Measurements from ENCODE around the gene ZMYND15.
"Not testable (repeated sequence)": the region's sequence is repeated elsewhere in the genome, so short reads cannot be mapped to it uniquely, and the experiment has no call there.

The ZMYND15 gene

DNA sequence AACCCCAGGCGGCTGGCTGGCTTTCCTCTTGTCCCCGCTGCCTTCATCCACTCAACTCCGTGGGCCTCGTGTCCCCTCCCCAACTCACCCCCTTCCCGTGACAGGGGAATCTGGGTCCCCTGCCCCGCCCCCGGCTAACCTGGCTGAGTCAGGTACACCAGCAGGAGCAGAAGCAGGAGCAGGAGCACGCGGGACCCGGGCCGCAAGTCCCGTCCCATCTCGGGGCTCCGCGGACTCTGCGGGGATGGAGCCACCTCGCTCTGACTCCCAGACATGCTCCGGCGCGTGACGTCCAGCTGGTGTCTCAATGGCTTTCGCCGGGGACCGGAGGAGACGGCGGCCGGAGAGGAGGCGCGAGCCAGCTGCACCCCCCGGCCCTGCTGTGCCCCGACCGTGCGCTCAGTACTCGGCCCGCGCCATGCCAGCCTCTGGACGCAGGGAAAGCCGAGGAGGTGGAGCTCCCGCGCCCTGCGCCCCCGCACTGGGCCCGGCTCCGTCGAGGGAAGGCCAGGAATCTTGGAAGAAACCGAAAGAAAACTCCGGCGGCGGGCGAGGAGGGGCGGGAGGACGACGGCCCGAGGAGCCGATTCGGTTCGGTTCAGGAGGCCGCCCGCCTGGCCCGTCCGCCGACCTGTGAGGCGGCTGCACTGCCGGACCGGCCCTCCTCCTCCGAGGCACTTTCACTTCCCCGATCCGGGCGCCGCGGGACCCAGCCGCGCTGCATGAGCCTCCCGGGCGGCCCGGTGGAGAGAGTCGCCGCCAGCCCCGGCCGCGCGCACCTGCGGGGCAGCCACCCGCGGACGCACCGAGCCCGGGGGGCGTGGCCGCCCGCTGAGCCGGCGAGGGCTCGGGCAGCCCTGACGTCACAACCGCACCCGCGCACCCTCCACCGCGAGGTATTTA lies at the start of gene ZMYND15, which contains the start of gene CXCL16:
TSS of gene ZMYND15 (plus strand) at position 712 of the 903 bp plus-strand sequence. CDS start 716 bp downstream, outside the sequence.
TSS of gene CXCL16 (minus strand) at position 807 of the 903 bp plus-strand sequence. CDS start at position 218, 589 bp downstream.
- DNase-seq: peak; percentile 76

DNA sequence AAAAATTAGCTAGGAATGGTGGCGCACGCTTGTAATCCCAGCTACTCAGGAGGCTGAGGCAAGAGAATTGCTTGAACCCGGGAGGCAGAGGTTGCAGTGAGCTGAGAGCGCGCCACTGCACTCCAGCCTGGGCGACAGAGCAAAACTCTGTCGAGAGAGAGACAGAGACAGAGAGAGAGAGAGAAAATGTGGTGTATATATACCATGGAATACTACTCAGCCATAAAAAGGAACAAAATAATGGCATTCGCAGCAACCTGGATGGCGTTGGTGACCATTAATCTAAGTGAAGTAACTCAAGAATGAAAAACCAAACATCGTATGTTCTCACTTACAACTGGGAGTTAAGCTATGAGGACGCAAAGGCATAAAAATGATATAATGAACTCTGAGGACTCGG lies 49.8 kb upstream of the ZMYND15 start:
- not testable (repeated sequence) for DNase-seq

- no peak for DNase-seq
Measured at GRCh38 chr17:4690745-4691144, 48.9 kb upstream of the ZMYND15 start.

GRCh38 chr17:4691686-4692085 lies 47.9 kb upstream of the ZMYND15 start:
- no peak for DNase-seq

DNA sequence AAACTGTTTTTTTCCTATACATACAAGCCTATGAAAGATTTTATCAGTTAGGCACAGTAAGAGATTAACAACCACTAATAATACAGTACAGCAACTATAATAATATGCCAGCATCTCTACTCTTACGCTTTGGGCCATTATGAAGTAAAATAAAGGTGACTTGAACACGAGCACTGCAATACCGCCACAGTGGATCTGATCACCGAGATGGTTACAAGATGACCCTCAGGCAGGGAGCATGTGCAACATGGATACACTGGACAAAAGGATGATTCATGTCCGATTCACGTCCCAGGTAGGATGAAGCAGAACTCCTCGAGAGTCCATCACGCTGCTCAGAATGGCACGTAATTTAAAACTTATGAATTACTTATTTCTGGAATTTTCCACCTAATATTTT lies 46.2 kb upstream of the ZMYND15 start:
- no peak for DNase-seq

GRCh38 chr17:4696437-4696805 lies 43.2 kb upstream of the ZMYND15 start:
- DNase-seq: no peak

GRCh38 chr17:4699401-4700056 lies 40.1 kb upstream of the ZMYND15 start:
- not testable (repeated sequence) for DNase-seq

GRCh38 chr17:4701116-4701515 lies 38.5 kb upstream of the ZMYND15 start:
- no peak for DNase-seq

GRCh38 chr17:4703330-4703691 lies 36.3 kb upstream of the ZMYND15 start:
- DNase-seq: no peak

GRCh38 chr17:4704574-4704907 lies 35.1 kb upstream of the ZMYND15 start:
- peak; percentile 72 for DNase-seq

DNA sequence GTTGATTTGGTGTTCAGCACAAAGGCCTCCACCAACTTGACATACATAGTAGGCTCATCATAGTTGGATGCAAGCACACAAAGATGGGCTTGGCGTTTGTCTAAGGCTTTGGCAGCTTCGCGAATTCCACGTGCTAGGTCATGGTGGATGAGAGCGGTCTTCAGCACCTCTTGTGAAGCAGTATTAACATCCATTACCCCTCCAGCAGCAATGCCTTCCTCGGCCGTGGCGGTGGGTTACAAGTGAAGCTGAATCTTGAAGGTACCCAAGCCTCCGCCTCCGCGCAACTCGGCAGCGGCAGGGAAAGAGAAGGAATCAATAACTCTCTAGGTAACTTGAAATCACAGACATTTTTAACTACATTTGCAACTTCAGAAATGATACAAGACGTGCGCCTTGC lies 34.6 kb upstream of the ZMYND15 start:
- no peak for DNase-seq

GRCh38 chr17:4706121-4706520 lies 33.5 kb upstream of the ZMYND15 start:
- DNase-seq: no peak

DNA sequence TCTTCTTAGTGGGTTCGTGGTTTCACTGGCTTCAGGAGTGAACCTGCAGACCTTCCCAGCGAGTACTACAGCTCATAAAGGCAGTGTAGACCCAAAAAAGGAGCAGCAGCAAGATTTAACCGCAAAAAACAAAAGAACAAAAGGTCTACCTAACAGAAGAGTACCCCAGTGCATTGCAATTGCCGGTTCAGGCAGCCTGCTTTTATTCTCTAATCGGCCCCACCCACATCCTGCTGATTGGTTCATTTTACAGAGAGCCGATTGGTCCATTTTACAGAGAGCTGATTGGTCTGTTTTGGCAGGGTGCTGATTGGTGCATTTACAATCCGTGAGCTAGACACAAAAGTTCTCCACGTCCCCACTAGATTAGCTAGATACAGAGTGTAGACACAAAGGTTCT lies 31.2 kb upstream of the ZMYND15 start:
- DNase-seq: peak; percentile 76

DNA sequence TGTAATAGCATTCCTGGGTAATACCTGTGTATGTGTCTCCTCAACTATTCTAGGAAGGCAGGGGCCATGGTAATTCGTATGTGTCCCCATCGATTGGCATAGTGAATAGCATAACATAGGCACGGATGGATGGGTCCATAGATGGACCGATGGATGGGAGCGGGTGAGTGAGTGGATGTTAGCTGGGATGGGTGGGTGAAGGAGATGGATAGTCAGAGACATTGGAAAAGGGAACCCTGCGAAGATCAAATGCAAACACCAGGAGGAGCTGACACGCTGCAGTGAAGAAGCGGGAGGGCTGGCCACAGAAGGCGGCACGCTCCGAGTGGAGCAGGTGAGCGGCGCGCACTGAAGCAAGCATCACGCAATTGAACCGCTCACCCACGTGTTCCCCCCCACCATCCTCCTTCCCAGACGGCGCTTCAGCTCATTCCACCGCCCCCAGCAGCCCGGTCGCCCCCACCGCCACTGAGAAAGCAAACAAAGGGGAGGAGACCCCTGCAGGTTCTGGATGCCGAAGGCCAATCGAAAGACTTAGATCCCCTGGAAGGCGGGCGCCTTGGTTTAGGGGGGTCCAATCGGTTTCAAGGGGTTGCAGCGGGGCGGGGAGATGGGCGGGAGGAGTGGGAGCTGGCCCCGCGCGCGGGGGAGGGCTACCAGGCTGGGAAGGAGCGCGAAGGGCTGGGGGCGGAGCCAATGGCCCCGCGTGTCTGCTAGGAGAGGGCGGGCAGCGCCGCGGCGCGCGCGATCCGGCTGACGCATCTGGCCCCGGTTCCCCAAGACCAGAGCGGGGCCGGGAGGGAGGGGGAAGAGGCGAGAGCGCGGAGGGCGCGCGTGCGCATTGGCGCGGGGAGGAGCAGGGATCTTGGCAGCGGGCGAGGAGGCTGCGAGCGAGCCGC lies 29.6 kb upstream of the ZMYND15 start, which contains the start of gene ARRB2:
TSS of gene ARRB2 (plus strand) at position 839 of the 899 bp plus-strand sequence. CDS start 90 bp downstream, outside the sequence.
- DNase-seq: peak; percentile 98

- peak; percentile 76 for DNase-seq
Measured at GRCh38 chr17:4710693-4711634, 28.7 kb upstream of the ZMYND15 start.

DNA sequence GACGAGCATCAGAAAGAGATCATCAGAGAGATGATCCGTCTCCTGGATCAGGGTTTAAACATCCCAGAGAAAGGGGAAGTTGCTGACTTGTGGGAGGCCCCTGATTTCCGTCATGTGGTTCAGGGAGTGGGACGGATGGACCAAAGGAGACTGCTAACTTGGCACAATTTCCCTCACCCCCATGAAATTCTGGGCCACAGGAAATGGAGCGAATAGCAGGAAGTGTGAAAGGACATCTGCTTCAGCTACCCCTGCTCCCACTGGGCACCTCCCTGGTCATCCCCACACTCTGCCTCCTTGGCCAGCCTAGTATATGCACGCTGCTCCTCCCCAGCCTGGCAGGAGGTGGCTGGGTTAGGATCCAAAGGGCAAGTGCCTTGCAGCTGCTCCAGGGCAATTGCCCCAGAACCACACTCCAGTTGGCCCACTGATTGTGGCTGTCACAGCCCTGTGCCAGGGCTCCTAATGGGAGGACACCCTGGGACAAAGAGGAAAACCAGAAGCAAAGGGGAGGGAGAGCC lies 27.9 kb upstream of the ZMYND15 start:
- DNase-seq: no peak

DNA sequence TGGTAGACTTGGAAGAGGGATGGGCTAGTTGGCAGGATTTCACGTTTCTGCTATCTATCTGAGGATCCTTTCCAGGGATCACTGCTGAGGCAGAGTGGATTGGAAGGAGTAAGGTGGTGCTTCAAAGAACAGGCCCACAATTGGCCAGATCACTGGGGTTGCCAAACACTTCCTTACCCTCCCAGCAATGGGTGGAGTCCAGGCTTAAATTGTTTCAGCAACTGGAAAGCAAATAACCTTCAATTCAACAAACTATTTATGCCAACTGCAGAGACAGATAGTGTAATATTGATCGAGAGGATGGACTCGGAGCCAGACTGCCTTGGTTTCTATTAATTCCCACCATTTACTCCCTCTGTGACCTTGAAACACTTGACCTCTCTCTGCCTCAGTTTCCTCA lies 27.1 kb upstream of the ZMYND15 start:
- DNase-seq: no peak

DNA sequence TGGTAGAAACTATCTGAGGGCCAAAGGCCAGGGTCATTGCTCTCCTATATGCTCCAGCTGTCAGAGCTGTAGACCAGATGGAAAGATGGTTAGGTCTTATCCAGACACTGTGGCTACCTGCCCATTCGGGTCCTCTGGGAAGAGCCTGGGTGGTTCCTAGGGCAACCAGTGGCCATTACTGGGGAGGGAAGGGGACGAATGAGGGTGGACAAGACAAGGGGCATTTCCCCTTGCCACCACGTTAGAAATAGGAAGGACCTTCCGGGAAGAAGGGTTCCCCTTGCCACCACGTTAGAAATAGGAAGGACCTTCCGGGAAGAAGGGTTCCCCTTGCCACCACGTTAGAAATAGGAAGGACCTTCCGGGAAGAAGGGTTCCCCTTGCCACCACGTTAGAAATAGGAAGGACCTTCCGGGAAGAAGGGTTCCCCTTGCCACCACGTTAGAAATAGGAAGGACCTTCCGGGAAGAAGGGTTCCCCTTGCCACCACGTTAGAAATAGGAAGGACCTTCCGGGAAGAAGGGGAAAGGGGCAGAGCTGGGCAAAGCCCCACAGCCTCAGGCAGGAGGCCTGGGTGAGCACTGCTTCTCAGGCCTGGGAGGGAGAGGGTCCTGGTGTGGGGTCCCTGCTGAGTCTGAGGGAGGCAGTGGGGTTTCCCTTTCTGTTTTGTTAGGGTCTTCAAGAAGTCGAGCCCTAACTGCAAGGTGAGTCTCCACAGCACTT lies 25.1 kb upstream of the ZMYND15 start:
- not testable (repeated sequence) for DNase-seq

GRCh38 chr17:4715063-4715744 lies 24.4 kb upstream of the ZMYND15 start:
- peak; percentile 74 for DNase-seq

DNA sequence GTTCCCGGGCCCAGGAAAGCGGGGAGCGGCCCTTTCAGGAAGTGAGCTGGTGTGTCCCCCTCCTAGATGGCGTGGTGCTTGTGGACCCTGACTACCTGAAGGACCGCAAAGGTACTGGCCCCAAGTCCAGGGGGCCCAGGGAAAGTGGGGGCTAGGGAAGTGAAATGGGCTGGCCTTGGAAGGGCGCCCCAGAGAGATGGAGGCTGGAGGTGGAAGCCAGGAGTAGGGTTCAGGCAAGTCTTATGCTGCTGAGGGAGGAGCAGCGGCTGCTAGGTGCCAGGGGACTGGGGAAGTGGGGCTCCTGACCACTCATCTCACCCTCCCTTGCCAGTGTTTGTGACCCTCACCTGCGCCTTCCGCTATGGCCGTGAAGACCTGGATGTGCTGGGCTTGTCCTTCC lies 23.6 kb upstream of the ZMYND15 start:
- DNase-seq: no peak

Data from activated CD8-positive, alpha-beta memory T cell treated with anti-CD3 and anti-CD28 coated beads for 24 hours (primary cell).